Skeletal muscle cell (primary cell): ENCODE measurements around the gene SFXN1.

ENCODE experiments used
- DNase-seq: peaks from one replicate; pipeline ENCODE4 v3.0.0-alpha.2; 2010; ENCODE audit warnings: low read depth
- H3K4me3 ChIP-seq: 2 replicates; pipeline ENCODE4 v1.5.1; 2011; ENCODE audit warnings: low read depth, mild to moderate bottlenecking, control low read depth, low read length, moderate library complexity

The SFXN1 gene

GRCh38 chr5:175558801-175559480 is 80.6 kb downstream of the SFXN1 start:
- no peak overlapping the region for H3K4me3 ChIP-seq

GRCh38 chr5:175560011-175560410 is 81.7 kb downstream of the SFXN1 start:
- H3K4me3 ChIP-seq = no peak overlapping the region
- DNase-seq = no peak

More at GRCh38 chr5:175558801-175559480, 80.6 kb downstream of the SFXN1 start:
- no peak for DNase-seq

- H3K4me3 ChIP-seq = no peak overlapping the region
- DNase-seq = no peak
These were observed 82.7 kb downstream of the SFXN1 start for GRCh38 chr5:175561085-175561484.

GRCh38 chr5:175564716-175565115 is 86.4 kb downstream of the SFXN1 start:
- no peak for DNase-seq
- H3K4me3 ChIP-seq = no peak overlapping the region

- H3K4me3 ChIP-seq = no peak overlapping the region
- DNase-seq = no peak
These were observed 88.3 kb downstream of the SFXN1 start for GRCh38 chr5:175566697-175567096.

- H3K4me3 ChIP-seq = no peak overlapping the region
- DNase-seq = no peak
These were observed 89.6 kb downstream of the SFXN1 start for GRCh38 chr5:175567954-175568353.

GRCh38 chr5:175569701-175570100 is 91.3 kb downstream of the SFXN1 start:
- no peak overlapping the region for H3K4me3 ChIP-seq
- DNase-seq = no peak

GRCh38 chr5:175572886-175573285 is 94.5 kb downstream of the SFXN1 start:
- DNase-seq = no peak
- no peak overlapping the region for H3K4me3 ChIP-seq

GRCh38 chr5:175573493-175574269 is 95.3 kb downstream of the SFXN1 start:
- H3K4me3 ChIP-seq = no peak overlapping the region
- no peak for DNase-seq

GRCh38 chr5:175575301-175575700 is 96.9 kb downstream of the SFXN1 start:
- no peak for DNase-seq
- H3K4me3 ChIP-seq = no peak overlapping the region

GRCh38 chr5:175576096-175576495 is 97.7 kb downstream of the SFXN1 start:
- H3K4me3 ChIP-seq = no peak overlapping the region
- DNase-seq = no peak

GRCh38 chr5:175576591-175576990 is 98.2 kb downstream of the SFXN1 start:
- H3K4me3 ChIP-seq = no peak overlapping the region
- no peak for DNase-seq
